IMR-90 (cell line): Measurements from ENCODE around the gene GRAMD1C. TPM values are rescaled to one million over a fixed set of nuclear protein-coding genes. Genes with fewer than 3 reads are reported as not detected.

Source experiments
- ATAC-seq: fragments of 200-7000 bp; cut with Tn5 transposase; 2 replicates; pipeline ENCODE4 v1.9.1; 2020; ENCODE audit warnings: low read depth, mild to moderate bottlenecking, moderate library complexity
- BruUV-seq: library from RNA; stranded (reverse); fragments of 400-500 nt; replicated peaks from 2 replicates; lab custom pipeline; 2021; lab: Mats Ljungman, UMichigan
- CTCF ChIA-PET: fragments of 300-600 bp; formaldehyde crosslinking; extraction: SDS; loops from one replicate; lab custom pipeline; 2021; ENCODE audit warnings: antibody characterized with exemption; lab: Yijun Ruan, JAX
- POLR2A ChIA-PET: fragments of 300-600 bp; sonication (Branson Sonifier 250); formaldehyde crosslinking; loops from one replicate; lab custom pipeline; 2022; ENCODE audit warnings: antibody characterized with exemption; ENCODE audit not compliant: unreplicated experiment; lab: Charles Lee
- DNase-seq: peaks from one replicate; pipeline ENCODE4 v3.0.0; 2013
- H2AFZ ChIP-seq: replicated peaks from 2 replicates; pipeline ENCODE3; 2013; ENCODE audit warnings: low read length, mild to moderate bottlenecking; ENCODE audit not compliant: poor library complexity
- H2AK5ac ChIP-seq: 2 replicates; pipeline ENCODE4 v1.6.1; 2013; ENCODE audit warnings: low read depth, low read length, inconsistent platforms
- H2AK9ac ChIP-seq: replicated peaks from 2 replicates; pipeline ENCODE3; 2013; ENCODE audit warnings: mild to moderate bottlenecking, low read depth, low read length, moderate library complexity; ENCODE audit not compliant: poor library complexity
- H2BK120ac ChIP-seq: 2 replicates; pipeline ENCODE4 v1.6.1; 2013; ENCODE audit warnings: low read depth, low read length, inconsistent platforms
- H2BK15ac ChIP-seq: 3 replicates; pipeline ENCODE4 v1.6.1; 2013; ENCODE audit warnings: low read depth, low read length, inconsistent platforms
- H2BK20ac ChIP-seq: 2 replicates; pipeline ENCODE4 v1.6.1; 2013; ENCODE audit warnings: low read depth, mild to moderate bottlenecking, inconsistent platforms, low read length, moderate library complexity
- H2BK5ac ChIP-seq: 2 replicates; pipeline ENCODE4 v1.6.1; 2013; ENCODE audit warnings: mild to moderate bottlenecking, low read depth, low read length, inconsistent platforms; ENCODE audit not compliant: poor library complexity, severe bottlenecking
- H3K14ac ChIP-seq: replicated peaks from 2 replicates; pipeline ENCODE4 v1.6.1; 2013; ENCODE audit warnings: low read depth, low read length, inconsistent platforms
- H3K18ac ChIP-seq: 2 replicates; pipeline ENCODE4 v1.6.1; 2013; ENCODE audit warnings: low read depth, low read length, control low read depth
- H3K23ac ChIP-seq: 2 replicates; pipeline ENCODE4 v1.6.1; 2013; ENCODE audit warnings: low read depth, low read length, inconsistent platforms
- H3K27ac ChIP-seq: 2 replicates; pipeline ENCODE4 v1.5.1; 2013; ENCODE audit warnings: mild to moderate bottlenecking, control low read depth, low read length; ENCODE audit not compliant: insufficient read depth
- H3K27me3 ChIP-seq: 2 replicates; pipeline ENCODE4 v1.6.1; 2013; ENCODE audit warnings: low read length; ENCODE audit not compliant: control insufficient read depth, insufficient read depth
- H3K36me3 ChIP-seq: 2 replicates; pipeline ENCODE4 v1.6.1; 2013; ENCODE audit warnings: low read length, mixed read lengths; ENCODE audit not compliant: control insufficient read depth, insufficient read depth
- H3K4ac ChIP-seq: 2 replicates; pipeline ENCODE4 v1.6.1; 2013; ENCODE audit warnings: low read depth, low read length, inconsistent platforms
- H3K4me1 ChIP-seq: 2 replicates; pipeline ENCODE4 v1.6.1; 2013; ENCODE audit warnings: low read length, mixed read lengths; ENCODE audit not compliant: control insufficient read depth, insufficient read depth
- H3K4me2 ChIP-seq: 2 replicates; pipeline ENCODE4 v1.6.1; 2013; ENCODE audit warnings: low read depth, mild to moderate bottlenecking, control low read depth, low read length, moderate library complexity
- H3K4me3 ChIP-seq: 2 replicates; pipeline ENCODE4 v1.5.1; 2013; ENCODE audit warnings: low read depth, mild to moderate bottlenecking, control low read depth, low read length, moderate library complexity; ENCODE audit not compliant: insufficient read depth
- H3K56ac ChIP-seq: 2 replicates; pipeline ENCODE4 v1.6.1; 2013; ENCODE audit warnings: low read length, inconsistent platforms; ENCODE audit not compliant: insufficient read depth; ENCODE audit errors: extremely low read depth
- H3K79me1 ChIP-seq, 2 experiments: 2 replicates each; pipeline ENCODE4 v1.6.1; 2013; ENCODE audit warnings: low read length in 2 of 2, inconsistent platforms in 1 of 2, low read depth in 1 of 2
- H3K9ac ChIP-seq: 2 replicates; pipeline ENCODE4 v1.6.1; 2013; ENCODE audit warnings: low read depth, low read length, control low read depth
- H3K9me1 ChIP-seq: 2 replicates; pipeline ENCODE4 v1.6.1; 2013; ENCODE audit warnings: low read length, inconsistent platforms; ENCODE audit not compliant: insufficient read depth
- H3K9me3 ChIP-seq: 2 replicates; pipeline ENCODE4 v1.6.1; 2013; ENCODE audit warnings: low read length; ENCODE audit not compliant: control insufficient read depth, insufficient read depth
- H4K20me1 ChIP-seq: 2 replicates; pipeline ENCODE4 v1.6.1; 2013; ENCODE audit warnings: low read length, inconsistent platforms; ENCODE audit not compliant: insufficient read depth
- H4K5ac ChIP-seq: 2 replicates; pipeline ENCODE4 v1.6.1; 2013; ENCODE audit warnings: mild to moderate bottlenecking, low read depth, low read length, control low read depth
- H4K8ac ChIP-seq, 2 experiments: 2 replicates each; pipeline ENCODE4 v1.6.1; 2013; ENCODE audit warnings: low read depth in 2 of 2, low read length in 2 of 2, control low read depth in 1 of 2, inconsistent platforms in 1 of 2
- H4K91ac ChIP-seq: 2 replicates; pipeline ENCODE4 v1.6.1; 2013; ENCODE audit warnings: low read depth, low read length, inconsistent platforms; ENCODE audit not compliant: insufficient read depth
- BHLHE40 ChIP-seq: fragments of 150-350 bp; IDR thresholded peaks from 2 replicates; pipeline ENCODE4 v1.6.1; 2016; ENCODE audit warnings: mild to moderate bottlenecking, low read depth, low read length
- CEBPB ChIP-seq: IDR thresholded peaks from 2 replicates; pipeline ENCODE4 v1.6.1; 2012; ENCODE audit warnings: low read depth, low read length, improper control_type of control experiment
- ELK1 ChIP-seq: fragments of 150-350 bp; IDR thresholded peaks from 2 replicates; pipeline ENCODE4 v1.6.1; 2016; ENCODE audit warnings: low read depth, mild to moderate bottlenecking, low read length, moderate library complexity, borderline replicate concordance
- FOS ChIP-seq: fragments of 150-350 bp; IDR thresholded peaks from 2 replicates; pipeline ENCODE4 v1.6.1; 2016; ENCODE audit warnings: low read depth, low read length
- MAFK ChIP-seq: IDR thresholded peaks from 2 replicates; pipeline ENCODE4 v1.6.1; 2012; ENCODE audit warnings: low read depth, low read length, improper control_type of control experiment
- MXI1 ChIP-seq: IDR thresholded peaks from 2 replicates; pipeline ENCODE4 v1.6.1; 2012; ENCODE audit warnings: low read depth, mild to moderate bottlenecking, low read length, moderate library complexity, borderline replicate concordance
- NFE2L2 ChIP-seq: fragments of 150-350 bp; IDR thresholded peaks from 2 replicates; pipeline ENCODE4 v1.6.1; 2016; ENCODE audit warnings: low read depth, mild to moderate bottlenecking, low read length
- RCOR1 ChIP-seq: IDR thresholded peaks from 2 replicates; pipeline ENCODE4 v1.6.1; 2012; ENCODE audit warnings: mild to moderate bottlenecking, low read length, improper control_type of control experiment; ENCODE audit not compliant: insufficient replicate concordance
- RFX5 ChIP-seq: IDR thresholded peaks from 2 replicates; pipeline ENCODE4 v1.8.0; 2012; ENCODE audit warnings: low read depth, mild to moderate bottlenecking, low read length, moderate library complexity
- SMC3 ChIP-seq: fragments of 150-350 bp; IDR thresholded peaks from 2 replicates; pipeline ENCODE4 v1.6.1; 2016; ENCODE audit warnings: low read depth, mild to moderate bottlenecking, antibody characterized with exemption, low read length, moderate library complexity
- USF2 ChIP-seq: fragments of 150-350 bp; IDR thresholded peaks from 2 replicates; pipeline ENCODE4 v1.6.1; 2017; ENCODE audit warnings: mild to moderate bottlenecking, antibody characterized with exemption, low read length, low read depth
- WGBS, 2 experiments: methylation state at CpG; one replicate each; pipeline versions ENCODE4 v1.1.5 to v1.1.7; 2013; ENCODE audit warnings: missing lambda C conversion rate in 2 of 2; ENCODE audit not compliant: insufficient read length in 1 of 2; ENCODE audit errors: extremely low coverage in 2 of 2; 5-methylcytosine and 5-hydroxymethylcytosine counted together
- dilution Hi-C: fragments of 300-500 bp; cut with HindIII; formaldehyde crosslinking; loops from one replicate; pipeline ENCODE4 v1.14.3; 2018; ENCODE audit warnings: low sequenced_read_pairs; ENCODE audit not compliant: unreplicated experiment
- in situ Hi-C: fragments of 300-500 bp; cut with MboI; formaldehyde crosslinking; loops from 3 replicates; pipeline ENCODE4 v1.14.3; 2019; ENCODE audit warnings: low sequenced_read_pairs, inconsistent platforms, mixed read lengths
- intact Hi-C: fragments of 100-400 bp; cut with micrococcal nuclease; formaldehyde crosslinking; loops from 2 replicates; pipeline ENCODE4 v1.10.0; 2022
- polyA plus RNA-seq, 3 experiments: library from polyadenylated mRNA; depleted of rRNA; stranded (reverse); fragments of >200 nt; gene quantifications; 2 replicates each; pipeline ENCODE4 v1.2.3, GENCODE V29; 2012; ENCODE audit warnings: low replicate concordance in 1 of 3
- total RNA-seq: library from RNA; depleted of rRNA; stranded (reverse); fragments of >200 nt; gene quantifications from 2 replicates; pipeline ENCODE4 v1.2.3, GENCODE V29; 2012

GRAMD1C gene
- total and polyA plus RNA-seq, 2 of the 4 experiments (the other 2 are of a cell fraction): 2.5 to 5.0 TPM

- no peak overlapping the region for H2BK20ac ChIP-seq
- no peak overlapping the region for H3K4me3 ChIP-seq
- dilution Hi-C loops (no loop called here), in situ Hi-C loops (no loop called here), intact Hi-C loops (no loop called here)
- no peaks in the 10 kb centered on the region for H4K20me1 ChIP-seq
- BruUV-seq: no TSS peak
- no peak overlapping the region for H2BK120ac ChIP-seq
- POLR2A ChIA-PET: no interaction called here
- H2AK9ac ChIP-seq: no peak overlapping the region
- H3K4me2 ChIP-seq: no peak overlapping the region
- H3K27me3 ChIP-seq: peaks cover 11% of the 10 kb centered on the region
- H4K8ac ChIP-seq: no peak overlapping the region
- H3K9me1 ChIP-seq: no peaks in the 10 kb centered on the region
- 97% methylated on average over 4 of the region's 7 CpGs; no CpG with 5 or more reads in 1 of the 2 experiments for WGBS, 2 experiments
- no peak overlapping the region for H2BK15ac ChIP-seq
- H2AK5ac ChIP-seq: no peak overlapping the region
- ATAC-seq (no peak), DNase-seq (no peak)
- H3K18ac ChIP-seq: no peak overlapping the region
- no peak overlapping the region for H3K23ac ChIP-seq
- H3K9me3 ChIP-seq: no peaks in the 10 kb centered on the region
- no peak overlapping the region for H3K14ac ChIP-seq
- no peak overlapping the region for H2AFZ ChIP-seq
- H3K4me1 ChIP-seq: no peaks in the 10 kb centered on the region
- H4K91ac ChIP-seq: no peak overlapping the region
- H3K36me3 ChIP-seq: no peaks in the 10 kb centered on the region
- CTCF ChIA-PET: no interaction called here
- no peak overlapping the region for H3K4ac ChIP-seq
- TF ChIP-seq RFX5: no peak
- TF ChIP-seq RCOR1: no peak
- TF ChIP-seq BHLHE40: no peak
- no peak for TF ChIP-seq MAFK
- TF ChIP-seq FOS: no peak
- TF ChIP-seq NFE2L2: no peak
- no peak for TF ChIP-seq ELK1
- TF ChIP-seq SMC3: no peak
- no peak for TF ChIP-seq CEBPB
- no peak for TF ChIP-seq USF2
- TF ChIP-seq MXI1: no peak
- H3K9ac ChIP-seq: no peak overlapping the region
- no peaks in the 10 kb centered on the region for H3K79me1 ChIP-seq
- H3K27ac ChIP-seq: no peak overlapping the region
- H4K5ac ChIP-seq: no peak overlapping the region
- no peak overlapping the region for H2BK5ac ChIP-seq
- no peak overlapping the region for H3K56ac ChIP-seq
Measured at GRCh38 chr3:113953677-113954076, 115.1 kb downstream of the GRAMD1C start.
